GM21447 (cell line): ENCODE measurements around the gene DST.
"Not testable (repeated sequence)": the region's sequence is repeated elsewhere in the genome, so short reads cannot be mapped to it uniquely, and the experiment has no call there.

ENCODE experiments used
- ATAC-seq: cut with Tn5 transposase; IDR thresholded peaks from one replicate; pipeline ENCODE4 v1.9.1; 2021; ENCODE audit not compliant: unreplicated experiment

Gene DST

GRCh38 chr6:56518995-56519767, 123.5 kb downstream of the DST start:
- ATAC-seq = no peak

GRCh38 chr6:56517155-56517745, 125.4 kb downstream of the DST start:
- no peak for ATAC-seq

- no peak for ATAC-seq
Observed at GRCh38 chr6:56516003-56516402, 126.7 kb downstream of the DST start.

- ATAC-seq = no peak
Observed at GRCh38 chr6:56515081-56515905, 127.4 kb downstream of the DST start.

- ATAC-seq = no peak
Observed at GRCh38 chr6:56514395-56514794, 128.3 kb downstream of the DST start.

GRCh38 chr6:56513631-56514030, 129.1 kb downstream of the DST start:
- ATAC-seq = no peak

GRCh38 chr6:56511591-56511990, 131.1 kb downstream of the DST start:
- no peak for ATAC-seq

GRCh38 chr6:56510984-56511531, 131.6 kb downstream of the DST start:
- ATAC-seq = no peak

- ATAC-seq = no peak
Observed at GRCh38 chr6:56509031-56509430, 133.7 kb downstream of the DST start.

- no peak for ATAC-seq
Observed at GRCh38 chr6:56507517-56507916, 135.2 kb downstream of the DST start.

GRCh38 chr6:56505512-56506260, 137.0 kb downstream of the DST start:
- no peak for ATAC-seq

GRCh38 chr6:56501993-56502392, 140.7 kb downstream of the DST start:
- ATAC-seq = no peak

- no peak for ATAC-seq
Observed at GRCh38 chr6:56499095-56499494, 143.6 kb downstream of the DST start.

- ATAC-seq = no peak
Observed at GRCh38 chr6:56497691-56498090, 145.0 kb downstream of the DST start.

- ATAC-seq = no peak
Observed at GRCh38 chr6:56497240-56497639, 145.4 kb downstream of the DST start.

GRCh38 chr6:56496650-56497049, 146.0 kb downstream of the DST start:
- not testable (repeated sequence) for ATAC-seq

- ATAC-seq = no peak
Observed at GRCh38 chr6:56495654-56496053, 147.0 kb downstream of the DST start.

GRCh38 chr6:56491606-56492328, 150.9 kb downstream of the DST start:
- no peak for ATAC-seq

GRCh38 chr6:56490993-56491392, 151.7 kb downstream of the DST start:
- no peak for ATAC-seq

- no peak for ATAC-seq
Observed at GRCh38 chr6:56489559-56489958, 153.1 kb downstream of the DST start.
